Measurements from ENCODE around the gene ABCC1. TPM values are rescaled to one million over a fixed set of nuclear protein-coding genes. Genes with fewer than 3 reads are reported as not detected.
A peak's percentile ranks its signal among the peaks of the same experiment; 100 is the strongest.

The ABCC1 gene
- polyA plus RNA-seq, 3 donors: 1.4 to 23.6 (median 3.0) TPM

- H3K36me3 ChIP-seq (replicated peaks in 1 of 2; ENCODE audit: control insufficient read depth in 1 of 2, insufficient read depth in 2 of 2, low read length in 2 of 2): no peaks in the 10 kb centered on the region
- H3K9ac ChIP-seq (ENCODE audit: insufficient read depth, low read length, poor library complexity, severe bottlenecking): no peak overlapping the region
- no peaks in the 10 kb centered on the region for H3K27me3 ChIP-seq (ENCODE audit: control insufficient read depth in 2 of 2, insufficient read depth in 2 of 2, low read length in 2 of 2)
- peaks cover 11% of the 10 kb centered on the region for H3K79me2 ChIP-seq (ENCODE audit: insufficient read depth, low read length)
- no peaks in the 10 kb centered on the region for H3K9me3 ChIP-seq (replicated peaks in 1 of 2; ENCODE audit: control insufficient read depth in 1 of 2, insufficient read depth in 1 of 2, low read length in 2 of 2)
- no peak overlapping the region for H3K27ac ChIP-seq (ENCODE audit: low read depth in 1 of 2, low read length in 2 of 2)
- H3K4me1 Mint-ChIP-seq: peaks cover 22% of the 10 kb centered on the region
- peaks cover 8 to 10% of the 10 kb centered on the region in 2 donors for H3K36me3 Mint-ChIP-seq
- H4K20me1 ChIP-seq (ENCODE audit: insufficient read depth, low read length): peaks cover 85% of the 10 kb centered on the region
- peaks cover 0 to 2% (median 1%) of the 10 kb centered on the region in 3 donors for H3K27me3 Mint-ChIP-seq (ENCODE audit: low read depth in 3 of 3)
- no peak for DNase-seq
- H3K27ac Mint-ChIP-seq: peak overlapping the region in 1 of 7 donors; percentile 45
- no CpG with 5 or more reads among the region's 6 CpGs for WGBS (ENCODE audit: insufficient coverage)
- H2AFZ ChIP-seq (ENCODE audit: insufficient read depth, low read depth, low read length, poor library complexity, severe bottlenecking): no peak overlapping the region
- intact Hi-C loops (cut with micrococcal nuclease): no loop called here
- H3K4me2 ChIP-seq (replicated peaks; ENCODE audit: extremely low read depth, low read length, poor library complexity, severe bottlenecking): no peak overlapping the region
- no peak overlapping the region for H3K4me3 Mint-ChIP-seq
- H3K4me1 ChIP-seq (ENCODE audit: control insufficient read depth in 1 of 2, insufficient read depth in 2 of 2, low read length in 2 of 2): peaks cover 11 to 15% of the 10 kb centered on the region in 2 donors
- peaks cover 0 to 4% (median 0%) of the 10 kb centered on the region in 7 donors for H3K9me3 Mint-ChIP-seq
- TF ChIP-seq CTCF (IDR thresholded peaks at IDR 0.05): no peak
- no peak overlapping the region for H3K4me3 ChIP-seq (replicated peaks in 1 of 3; ENCODE audit: low read depth in 2 of 3, low read length in 3 of 3)
These were observed 52.3 kb downstream of the ABCC1 start for GRCh38 chr16:16001596-16002255.

GRCh38 chr16:16003719-16004313 lies 54.4 kb downstream of the ABCC1 start:
- Histone ChIP-seq H3K4me3 (replicated peaks in 1 of 3; ENCODE audit: low read depth in 2 of 3, low read length in 3 of 3) (no peak overlapping the region), H3K79me2 (ENCODE audit: insufficient read depth, low read length) (peaks cover 11% of the 10 kb centered on the region), H3K4me1 (ENCODE audit: control insufficient read depth in 1 of 2, insufficient read depth in 2 of 2, low read length in 2 of 2) (peaks cover 9 to 10% of the 10 kb centered on the region in 2 donors), H3K9me3 (replicated peaks in 1 of 2; ENCODE audit: control insufficient read depth in 1 of 2, insufficient read depth in 1 of 2, low read length in 2 of 2) (no peaks in the 10 kb centered on the region), H3K27me3 (ENCODE audit: control insufficient read depth in 2 of 2, insufficient read depth in 2 of 2, low read length in 2 of 2) (no peaks in the 10 kb centered on the region), H4K20me1 (ENCODE audit: insufficient read depth, low read length) (peaks cover 80% of the 10 kb centered on the region), H2AFZ (ENCODE audit: insufficient read depth, low read depth, low read length, poor library complexity, severe bottlenecking) (no peak overlapping the region), H3K27ac (ENCODE audit: low read depth in 1 of 2, low read length in 2 of 2) (no peak overlapping the region), H3K4me2 (replicated peaks; ENCODE audit: extremely low read depth, low read length, poor library complexity, severe bottlenecking) (no peak overlapping the region), H3K9ac (ENCODE audit: insufficient read depth, low read length, poor library complexity, severe bottlenecking) (no peak overlapping the region), H3K36me3 (replicated peaks in 1 of 2; ENCODE audit: control insufficient read depth in 1 of 2, insufficient read depth in 2 of 2, low read length in 2 of 2) (peaks cover 2% of the 10 kb centered on the region in 2 donors)
- Mint-ChIP-seq H3K9me3 (peaks cover 0 to 4% (median 0%) of the 10 kb centered on the region in 7 donors), H3K27me3 (ENCODE audit: low read depth in 3 of 3) (peaks cover 0 to 2% (median 1%) of the 10 kb centered on the region in 3 donors), H3K4me3 (no peak overlapping the region), H3K36me3 (peaks cover 10 to 14% of the 10 kb centered on the region in 2 donors), H3K4me1 (peaks cover 21% of the 10 kb centered on the region), H3K27ac (peak overlapping the region in 1 of 7 donors; percentile 6)
- DNase-seq: no peak
- intact Hi-C loops (cut with micrococcal nuclease): no loop called here
- WGBS (ENCODE audit: insufficient coverage): 25% methylated on average over 1 of the region's 1 CpG
- no peak for TF ChIP-seq CTCF (IDR thresholded peaks at IDR 0.05)
